Measurements from ENCODE around the gene PCBP1.
"Not testable (repeated sequence)": the region's sequence is repeated elsewhere in the genome, so short reads cannot be mapped to it uniquely, and the experiment has no call there.

PCBP1 gene

GRCh38 chr2:70086838-70087701 is at the start of gene PCBP1:
PCBP1 (plus strand) TSS chr2:70087477; CDS start chr2:70087744, 267 bp downstream.
- peak; percentile 77 for DNase-seq

DNA sequence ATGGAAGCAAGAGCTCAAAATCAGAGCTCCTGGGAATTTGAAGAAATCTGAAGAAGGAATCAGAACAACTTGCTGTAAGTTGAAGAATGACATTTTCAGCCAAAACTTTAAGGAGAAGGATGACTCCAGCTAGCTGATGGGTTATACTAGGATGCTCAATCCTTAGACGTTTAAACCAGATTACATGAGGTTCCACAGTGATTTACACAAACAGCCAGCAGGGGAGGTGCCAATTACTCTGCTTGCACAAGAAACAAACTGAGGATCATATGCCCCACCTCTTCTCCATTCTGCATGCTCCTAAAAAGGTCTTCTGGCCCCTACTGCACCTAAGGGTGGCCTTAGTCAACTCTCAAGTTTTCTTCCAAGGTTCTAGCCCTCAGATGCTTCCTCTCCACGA is 47.9 kb upstream of the PCBP1 start:
- no peak for DNase-seq

GRCh38 chr2:70041663-70042062 is 45.6 kb upstream of the PCBP1 start:
- no peak for DNase-seq

DNA sequence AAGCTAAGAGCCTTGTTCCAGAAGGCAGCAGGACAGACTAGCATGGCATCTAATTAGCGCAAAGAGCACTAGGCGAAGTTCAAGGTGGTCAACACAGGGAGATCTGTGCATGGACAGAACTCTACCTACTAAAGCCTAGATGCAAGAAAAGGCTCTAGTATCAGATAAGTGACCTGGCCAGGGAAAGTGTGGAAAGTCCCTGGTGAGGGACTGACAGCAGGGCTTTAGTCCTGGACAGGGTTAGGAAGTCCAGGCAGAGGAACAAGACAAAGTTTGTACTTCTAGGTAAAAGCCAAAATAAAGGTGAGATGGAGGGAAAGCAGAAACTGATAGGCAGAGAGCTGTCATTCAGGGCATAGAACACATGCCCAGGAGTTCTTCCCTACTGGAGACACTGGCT is 45.0 kb upstream of the PCBP1 start:
- DNase-seq: no peak

DNA sequence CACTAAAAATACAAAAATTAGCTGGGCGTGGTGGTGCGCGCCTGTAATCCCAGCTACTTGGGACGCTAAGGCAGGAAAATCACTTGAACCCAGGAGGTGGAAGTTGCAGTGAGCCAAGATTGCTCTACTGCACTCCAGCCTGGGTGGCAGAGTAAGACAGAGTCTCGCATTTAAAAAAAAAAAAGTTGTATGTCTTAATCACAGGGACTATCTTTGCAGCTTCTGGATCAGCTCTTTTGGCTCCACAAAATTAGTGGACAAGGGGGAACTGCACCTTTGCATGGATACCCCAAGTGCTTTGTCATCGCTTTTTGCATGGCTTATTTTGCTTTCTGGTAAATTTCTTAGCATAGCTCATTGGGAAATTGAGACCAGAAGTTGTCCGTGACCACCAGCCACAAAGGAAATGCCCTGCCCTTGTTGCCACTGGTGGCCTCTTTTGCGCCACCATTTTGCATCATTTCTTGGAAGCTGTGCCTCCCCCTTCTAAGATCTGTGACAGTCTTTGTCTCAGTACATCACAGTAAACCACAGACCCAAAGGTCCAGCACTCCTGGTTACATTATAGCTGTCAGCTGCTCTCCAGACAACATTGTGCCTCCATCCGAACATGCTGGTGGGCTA is 43.9 kb upstream of the PCBP1 start:
- DNase-seq: no peak

DNA sequence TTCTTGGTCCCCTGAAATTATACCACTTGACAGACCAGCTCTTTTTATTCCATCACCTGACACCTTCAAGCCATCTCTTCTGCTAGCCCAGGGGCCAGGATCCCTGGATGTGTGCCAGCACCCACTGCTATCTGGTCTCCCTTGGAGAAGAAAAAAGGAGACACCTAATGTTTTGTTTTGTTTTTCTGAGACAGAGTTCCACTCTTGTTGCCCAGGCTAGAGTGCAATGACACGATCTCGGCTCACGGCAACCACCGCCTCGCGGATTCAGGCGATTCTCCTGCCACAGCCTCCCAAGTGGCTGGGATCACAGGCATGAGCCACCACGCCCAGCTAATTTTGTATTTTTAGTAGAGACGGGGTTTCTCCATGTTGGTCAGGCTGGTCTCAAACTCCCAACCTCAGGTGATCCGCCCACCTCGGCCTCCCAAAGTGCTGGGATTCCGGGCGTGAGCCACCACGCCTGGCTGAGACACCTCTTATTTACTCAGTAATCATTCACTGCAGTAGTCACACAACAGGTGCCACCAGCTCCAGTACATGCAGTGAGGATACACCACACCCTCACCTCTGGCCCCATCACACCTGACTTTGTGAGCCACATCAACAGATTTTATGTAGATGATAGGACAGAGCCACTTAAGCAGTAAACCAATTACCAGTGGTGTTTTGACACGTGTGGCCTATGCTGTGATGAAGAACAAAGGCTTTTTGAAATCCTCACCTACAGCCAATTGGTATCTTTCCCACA is 42.8 kb upstream of the PCBP1 start:
- DNase-seq: no peak

- no peak for DNase-seq
Observed at GRCh38 chr2:70045405-70045804, 41.9 kb upstream of the PCBP1 start.

DNA sequence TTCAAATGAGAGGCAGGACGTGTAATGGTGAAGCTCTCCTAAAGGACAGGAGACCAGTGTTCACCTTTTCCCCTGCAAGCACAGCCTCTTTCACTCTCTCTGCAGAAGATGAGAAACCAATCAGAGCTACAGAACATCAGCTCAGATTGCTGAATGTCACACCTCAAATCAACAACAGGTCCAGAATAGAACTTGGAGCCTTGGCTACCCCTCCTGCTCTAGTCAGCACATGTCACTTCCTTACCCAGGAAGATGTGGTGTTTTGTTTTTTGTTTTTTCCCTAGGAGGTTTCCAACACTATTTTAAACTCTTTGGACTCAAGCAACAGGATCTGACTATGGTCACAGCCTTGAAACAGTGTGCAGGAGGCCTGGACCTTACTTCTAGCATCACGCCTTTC is 41.3 kb upstream of the PCBP1 start:
- no peak for DNase-seq

DNA sequence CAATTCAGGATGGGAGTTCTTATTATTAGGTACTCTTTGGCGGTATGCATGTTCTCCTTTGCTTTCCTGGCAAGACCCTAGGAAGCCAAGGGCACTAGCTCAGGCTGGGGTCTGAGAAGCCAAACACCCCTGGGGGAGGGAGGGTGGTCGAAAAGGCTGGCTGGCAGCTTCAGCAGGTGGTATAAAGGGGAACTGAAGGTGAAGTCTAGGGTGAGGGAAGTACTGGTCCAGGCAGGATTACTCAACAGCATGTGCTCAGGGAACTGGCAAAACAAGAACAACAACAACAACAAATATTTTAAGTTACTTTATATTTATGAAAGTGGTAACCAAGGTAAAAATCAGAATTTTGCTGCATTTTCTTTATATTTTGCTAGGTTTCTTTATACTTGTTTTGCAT is 40.7 kb upstream of the PCBP1 start:
- DNase-seq: no peak

GRCh38 chr2:70047451-70047850 is 39.8 kb upstream of the PCBP1 start:
- DNase-seq: no peak

- DNase-seq: no peak
Observed at GRCh38 chr2:70049255-70049654, 38.0 kb upstream of the PCBP1 start.

DNA sequence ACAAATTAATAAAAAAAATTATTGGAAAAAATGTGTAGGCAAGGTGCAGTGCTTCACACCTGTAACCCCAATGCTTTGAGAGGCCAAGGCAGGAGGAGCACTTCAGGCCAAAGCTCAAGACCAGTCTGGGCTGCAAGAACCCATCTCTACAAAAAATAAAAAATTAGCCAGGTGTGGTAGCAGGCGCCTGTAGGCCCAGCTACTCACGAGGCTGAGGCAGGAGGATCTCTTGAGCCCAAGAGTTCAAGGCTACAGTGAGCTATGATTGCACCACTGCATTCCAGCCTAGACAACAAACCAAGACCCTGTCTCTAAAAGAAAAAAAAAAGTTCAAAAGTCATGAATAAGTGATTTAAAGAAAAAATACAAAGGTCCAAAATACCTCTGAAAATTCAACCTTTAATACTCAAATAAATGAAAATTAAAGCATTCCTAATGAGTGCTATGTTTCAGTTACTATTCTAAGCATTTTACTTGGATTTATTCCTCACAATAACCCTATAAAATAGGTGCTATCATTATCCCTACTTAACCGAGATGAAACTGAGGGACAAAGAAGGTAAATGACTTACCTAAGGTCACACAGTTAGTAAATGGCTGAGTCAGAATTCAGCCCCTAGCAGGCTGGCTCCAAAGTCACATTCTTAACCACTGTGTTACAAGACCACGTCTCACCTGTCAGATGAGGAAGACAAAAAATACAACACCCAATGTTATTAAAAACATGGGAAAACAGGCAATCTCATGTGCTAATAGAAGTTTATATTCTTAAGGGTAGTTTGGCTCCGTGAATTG is 36.4 kb upstream of the PCBP1 start:
- DNase-seq: no peak

- DNase-seq: not testable (repeated sequence)
Observed at GRCh38 chr2:70055259-70055658, 32.0 kb upstream of the PCBP1 start.

DNA sequence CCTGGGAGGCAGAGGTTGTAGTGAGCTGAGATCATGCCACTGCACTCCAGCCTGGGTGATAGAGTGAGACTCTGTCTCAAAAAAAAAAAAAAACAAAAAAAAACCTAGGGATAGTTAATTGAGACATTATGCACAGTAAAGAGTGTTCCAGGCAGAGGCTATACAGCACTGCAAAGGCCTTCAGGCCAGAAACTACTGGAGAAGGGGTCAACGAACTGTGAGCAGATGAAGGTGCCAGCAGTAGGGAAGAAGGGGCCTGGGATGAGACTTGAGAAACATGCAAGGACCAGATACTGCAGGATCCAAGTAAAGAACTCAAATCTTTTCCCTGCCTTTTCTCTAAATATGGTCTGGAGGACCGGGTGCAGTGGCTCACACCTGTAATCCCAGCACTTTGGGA is 26.0 kb upstream of the PCBP1 start:
- DNase-seq: no peak

DNA sequence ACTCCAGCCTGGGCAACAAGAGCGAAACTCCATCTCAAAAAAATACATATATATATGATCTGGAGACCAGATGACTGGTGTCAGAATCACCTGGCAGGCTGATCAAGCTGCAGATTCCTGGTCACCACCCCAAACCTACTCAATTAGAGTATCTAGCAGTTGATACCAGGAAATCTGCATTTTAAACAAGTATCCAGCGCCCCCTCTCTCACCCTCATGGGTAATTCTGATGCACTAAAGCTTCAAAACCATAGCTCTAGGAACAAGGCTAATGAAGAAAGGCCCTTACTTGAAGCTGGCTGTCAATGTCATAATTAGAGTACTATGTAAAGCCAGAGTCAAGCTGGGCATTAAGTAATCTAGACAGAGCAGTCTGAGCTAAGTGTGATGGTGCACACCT is 25.0 kb upstream of the PCBP1 start:
- DNase-seq: no peak

- DNase-seq: no peak
Observed at GRCh38 chr2:70068119-70068518, 19.2 kb upstream of the PCBP1 start.

DNA sequence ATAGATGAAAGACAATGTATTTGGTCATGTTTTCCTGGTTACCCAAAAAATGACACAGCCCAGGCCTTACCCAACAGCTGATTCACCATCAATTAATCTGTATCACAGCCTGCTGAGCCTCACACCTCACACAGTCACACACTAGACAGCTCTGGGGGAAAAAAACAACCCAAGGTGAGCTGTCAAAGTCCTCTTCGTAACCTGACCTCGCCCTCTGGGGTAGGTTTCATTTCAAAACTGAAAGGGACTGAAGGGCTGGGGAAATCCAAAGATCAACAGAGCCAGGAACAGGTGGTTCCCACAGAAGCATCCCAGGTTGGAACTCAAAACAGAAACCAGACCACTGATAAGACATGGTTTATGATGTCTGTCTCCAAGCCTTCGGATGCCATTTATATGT is 18.2 kb upstream of the PCBP1 start:
- no peak for DNase-seq

- DNase-seq: peak; percentile 58
Observed at GRCh38 chr2:70070542-70071268, 16.6 kb upstream of the PCBP1 start.

DNA sequence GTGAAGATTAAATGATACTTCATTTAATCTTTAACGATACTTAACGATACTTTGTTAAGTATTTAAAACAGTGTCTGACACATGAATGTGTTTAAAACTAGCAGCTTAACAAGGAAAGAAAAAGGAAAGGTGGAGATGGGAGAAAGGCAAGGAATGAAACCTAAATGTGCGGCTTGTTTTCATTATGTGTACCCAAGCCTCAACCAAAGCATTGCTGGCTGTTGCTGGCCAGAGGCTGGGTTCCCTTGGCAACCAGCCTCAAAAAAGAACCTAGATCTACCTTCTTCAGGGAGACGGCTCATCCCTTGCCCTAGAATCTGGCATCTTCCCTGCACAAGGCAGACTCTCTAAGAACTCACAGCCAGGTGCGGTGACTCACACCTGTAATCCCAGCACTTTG is 13.8 kb upstream of the PCBP1 start:
- no peak for DNase-seq

- DNase-seq: no peak
Observed at GRCh38 chr2:70078384-70078783, 8.9 kb upstream of the PCBP1 start.

DNA sequence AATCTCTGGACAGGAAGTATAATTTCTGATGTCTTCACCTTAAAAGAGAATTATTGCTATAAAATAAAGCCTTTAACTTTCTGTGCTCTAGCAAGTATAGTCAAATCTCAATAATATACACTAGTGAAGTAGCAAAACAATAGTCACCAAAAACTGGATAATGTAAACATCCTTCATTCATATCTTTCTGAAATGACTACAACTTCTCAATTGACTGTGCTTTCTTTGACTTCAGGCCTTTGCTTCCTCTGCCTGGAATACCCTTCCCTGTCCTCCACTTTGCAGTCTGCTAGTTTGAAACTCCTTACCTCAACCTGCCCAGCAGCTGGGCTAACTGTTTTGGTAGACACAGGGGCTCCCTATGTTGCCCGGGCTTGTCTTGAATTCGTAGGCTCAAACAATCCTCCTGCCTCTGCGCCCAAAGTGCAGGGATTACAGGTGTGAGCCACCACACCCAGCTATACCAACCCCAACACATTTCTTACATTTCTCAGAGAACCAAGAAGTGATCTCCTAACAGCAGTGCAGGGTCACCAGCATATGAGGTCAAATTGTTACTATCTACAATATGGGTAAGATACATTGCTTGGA is 6.6 kb upstream of the PCBP1 start:
- DNase-seq: no peak

- DNase-seq: no peak
Observed at GRCh38 chr2:70081221-70081620, 6.1 kb upstream of the PCBP1 start.
